Spinal cord (tissue), 10 donors: ENCODE results near the gene CDC42BPB. TPM values are rescaled to one million over a fixed set of nuclear protein-coding genes. Genes with fewer than 3 reads are reported as not detected.
A peak's percentile ranks its signal among the peaks of the same experiment; 100 is the strongest.

Experiments used
- DNase-seq, 6 donors: peaks; one replicate each; pipeline versions ENCODE4 v3.0.0 to v3.0.0-alpha.2; 2013 to 2015; ENCODE audit warnings: low spot score in 6 of 6, low read depth in 4 of 6
- H3K27ac ChIP-seq: one replicate; pipeline ENCODE4 v1.5.1; 2013; ENCODE audit warnings: low read depth, low read length, control low read depth
- H3K27me3 ChIP-seq: one replicate; pipeline ENCODE4 v1.6.1; 2013; ENCODE audit warnings: low read length; ENCODE audit not compliant: control insufficient read depth, insufficient read depth
- H3K36me3 ChIP-seq: one replicate; pipeline ENCODE4 v1.6.1; 2013; ENCODE audit warnings: low read length; ENCODE audit not compliant: control insufficient read depth, insufficient read depth
- H3K4me1 ChIP-seq: one replicate; pipeline ENCODE4 v1.6.1; 2013; ENCODE audit warnings: low read length; ENCODE audit not compliant: control insufficient read depth, insufficient read depth
- H3K4me3 ChIP-seq: one replicate; pipeline ENCODE4 v1.5.1; 2013; ENCODE audit warnings: low read depth, low read length, control low read depth
- H3K9me3 ChIP-seq: one replicate; pipeline ENCODE4 v1.6.1; 2013; ENCODE audit warnings: low read length; ENCODE audit not compliant: control insufficient read depth, insufficient read depth
- WGBS: methylation state at CpG from one replicate; pipeline ENCODE4 v1.1.5; 2013; ENCODE audit warnings: missing lambda C conversion rate; ENCODE audit not compliant: insufficient coverage; 5-methylcytosine and 5-hydroxymethylcytosine counted together
- polyA plus RNA-seq, 2 donors: library from polyadenylated mRNA; unstranded; fragments of 120-200 nt; gene quantifications; one replicate each; pipeline ENCODE4 v1.2.1, GENCODE V29; 2013; ENCODE audit not compliant: insufficient read length in 2 of 2
- total RNA-seq, 2 donors: library from RNA; depleted of rRNA in 1 of 2; stranded (reverse); fragments of 120-200 nt in 1 of 2; fragments of >200 nt in 1 of 2; gene quantifications; one replicate each; pipeline versions ENCODE4 v1.2.3 to v1.2.4, GENCODE V29; 2013 to 2014
- donor health status: healthy.

CDC42BPB gene
- total and polyA plus RNA-seq, 4 donors, result 69.0 to 115 (median 96.3) TPM

DNA sequence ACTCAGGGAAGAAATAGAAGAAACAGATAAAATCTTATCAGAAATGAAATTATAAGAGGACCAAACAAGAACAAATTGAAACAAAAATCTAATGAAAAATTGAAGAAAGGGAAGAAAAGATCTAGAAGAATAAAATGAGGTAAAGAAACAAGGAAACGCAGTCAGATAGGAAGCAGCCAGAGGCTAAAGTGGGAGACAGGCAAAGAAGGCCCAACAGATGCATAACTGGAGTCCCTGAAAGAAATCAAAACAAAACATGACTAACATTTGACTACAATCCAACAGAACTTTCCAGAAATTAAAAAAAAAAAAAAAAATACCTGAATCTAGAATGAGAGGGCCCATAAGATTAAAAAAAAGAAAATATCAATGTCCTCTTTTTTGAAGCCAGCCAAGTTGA, 69.3 kb downstream of the CDC42BPB start:
- H3K36me3 ChIP-seq, result peaks cover 38% of the 10 kb centered on the region
- WGBS, result no CpG with 5 or more reads among the region's 1 CpG

DNA sequence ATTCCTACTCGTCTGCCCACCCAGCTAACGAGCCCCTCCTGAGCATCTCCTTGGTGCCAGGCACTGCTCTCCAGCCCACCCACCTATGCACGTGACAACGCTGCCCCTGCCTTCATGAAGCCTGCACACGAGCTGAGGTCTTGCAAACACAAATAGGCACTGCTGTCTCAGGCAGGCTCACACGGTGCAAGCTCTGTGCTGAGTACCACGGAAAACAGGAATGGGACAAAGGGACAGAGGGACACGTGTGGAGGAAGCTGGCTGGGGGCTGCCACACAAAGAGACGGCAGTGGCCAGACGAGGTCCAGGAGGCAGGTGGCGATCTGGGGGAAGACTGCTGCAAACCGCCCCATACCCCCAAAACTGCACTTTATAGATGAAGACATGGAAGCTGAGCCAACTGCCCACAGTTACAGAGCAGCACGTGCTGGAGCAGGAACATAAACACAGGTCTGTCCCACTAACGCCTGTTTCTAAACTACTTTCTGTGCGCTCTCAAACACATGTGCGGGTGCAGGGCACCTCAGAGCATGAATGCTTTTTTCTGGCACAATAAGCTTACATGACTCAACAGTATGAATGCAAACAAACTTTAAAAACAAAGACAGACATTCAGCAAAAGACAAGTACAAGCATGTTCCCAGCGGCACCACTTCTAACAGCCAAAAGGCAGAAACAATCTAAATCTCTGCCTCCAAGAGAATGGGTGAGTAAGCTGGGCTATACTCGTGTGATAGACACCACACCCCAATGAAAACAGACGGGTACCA, 70.4 kb downstream of the CDC42BPB start:
- Histone ChIP-seq H3K4me3 (no peak overlapping the region), H3K9me3 (no peaks in the 10 kb centered on the region), H3K4me1 (peaks cover 5% of the 10 kb centered on the region), H3K27ac (no peak overlapping the region), H3K36me3 (peaks cover 44% of the 10 kb centered on the region), H3K27me3 (no peaks in the 10 kb centered on the region)
- WGBS, result 72% methylated on average over 15 of the region's 19 CpGs
- DNase-seq, result no peak

More for the DNA sequence above, 69.3 kb downstream of the CDC42BPB start:
- DNase-seq, result no peak
- Histone ChIP-seq H3K27ac (no peak overlapping the region), H3K4me1 (peaks cover 5% of the 10 kb centered on the region), H3K4me3 (no peak overlapping the region), H3K27me3 (no peaks in the 10 kb centered on the region), H3K9me3 (no peaks in the 10 kb centered on the region)

DNA sequence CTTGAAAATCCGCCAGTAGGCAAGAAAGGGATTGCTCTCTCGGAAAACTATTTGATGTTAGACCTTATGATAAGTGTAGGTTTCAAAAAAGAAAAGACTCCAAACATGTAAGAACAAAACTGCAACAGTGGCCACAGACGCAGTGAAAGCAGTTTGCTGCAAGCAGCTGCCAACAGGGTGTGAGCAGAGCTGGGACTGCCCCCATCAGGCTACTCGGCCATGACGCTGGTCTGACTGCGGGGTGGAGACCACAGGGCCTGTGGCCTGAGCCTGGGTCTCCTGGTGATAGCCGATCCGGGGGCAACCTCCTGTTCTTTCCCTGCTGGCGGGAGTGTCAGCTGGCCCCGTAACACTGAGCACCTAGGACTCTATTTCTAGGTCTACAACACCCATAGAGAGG, 71.7 kb downstream of the CDC42BPB start:
- Histone ChIP-seq H3K27ac (no peak overlapping the region), H3K9me3 (no peaks in the 10 kb centered on the region), H3K27me3 (no peaks in the 10 kb centered on the region), H3K4me1 (peaks cover 5% of the 10 kb centered on the region), H3K36me3 (peaks cover 53% of the 10 kb centered on the region), H3K4me3 (no peak overlapping the region)
- DNase-seq, result no peak
- 84% methylated on average over 9 of the region's 10 CpGs for WGBS

DNA sequence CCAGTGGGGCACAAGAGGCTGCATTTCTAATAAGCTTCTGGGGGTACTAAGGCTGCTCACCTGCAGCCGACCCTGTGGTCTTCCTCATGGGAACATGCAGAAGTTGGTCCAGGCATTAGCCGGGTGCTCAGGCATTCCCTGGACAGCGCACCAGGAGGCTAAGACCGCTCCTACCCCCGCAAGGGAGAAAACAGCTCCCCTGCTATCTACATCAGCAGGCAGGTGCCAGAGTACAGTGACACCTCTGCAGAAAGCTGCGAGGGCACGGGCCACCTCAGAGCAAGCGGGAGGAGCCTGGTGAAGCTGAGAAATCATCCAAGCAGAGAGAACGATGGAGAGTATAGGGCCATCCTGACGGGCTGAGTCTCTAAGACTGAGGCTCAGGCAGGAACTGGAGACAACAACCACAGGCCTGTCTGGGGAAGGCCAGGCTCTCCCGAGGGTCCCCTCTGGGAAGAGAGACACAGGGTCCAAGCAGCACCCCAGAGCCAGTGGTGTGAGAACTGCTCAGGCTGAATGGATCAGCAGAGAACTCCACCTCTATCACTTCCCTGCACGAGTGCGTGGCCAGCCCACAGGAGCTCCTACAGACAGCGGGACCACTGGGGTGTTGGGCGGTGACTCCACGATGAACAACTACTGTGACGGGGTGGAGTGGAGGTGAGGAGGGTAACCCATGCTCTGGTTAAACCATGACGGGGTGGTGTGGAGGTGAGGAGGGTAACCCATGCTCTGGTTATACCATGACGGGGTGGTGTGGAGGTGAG, 72.8 kb downstream of the CDC42BPB start:
- H3K4me3 ChIP-seq, result no peak overlapping the region
- peaks cover 62% of the 10 kb centered on the region for H3K36me3 ChIP-seq
- H3K4me1 ChIP-seq, result peaks cover 5% of the 10 kb centered on the region
- no peaks in the 10 kb centered on the region for H3K27me3 ChIP-seq
- DNase-seq, result no peak
- no peak overlapping the region for H3K27ac ChIP-seq
- WGBS, result 93% methylated on average over 18 of the region's 19 CpGs
- H3K9me3 ChIP-seq, result no peaks in the 10 kb centered on the region

DNA sequence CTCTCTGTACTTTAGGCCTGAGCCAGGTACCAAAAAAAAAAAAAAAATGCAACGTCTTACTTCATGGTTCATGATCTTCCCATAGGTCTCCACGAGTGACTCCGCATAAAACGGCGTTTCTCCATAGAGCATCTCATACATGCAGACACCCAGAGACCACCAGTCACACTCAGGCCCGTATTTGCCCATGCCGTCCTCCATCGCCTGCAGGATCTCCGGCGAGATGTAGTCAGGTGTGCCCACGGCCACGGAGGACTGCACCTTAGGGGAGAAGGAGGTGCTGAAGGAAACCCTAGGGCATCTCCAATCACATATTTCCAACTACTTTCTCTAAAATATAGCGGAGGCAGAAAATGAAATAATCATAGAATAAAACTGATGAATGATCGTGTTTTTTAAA, 73.9 kb downstream of the CDC42BPB start:
- H3K4me3 ChIP-seq, result no peak overlapping the region
- H3K27ac ChIP-seq, result no peak overlapping the region
- no peak for DNase-seq
- H3K36me3 ChIP-seq, result peaks cover 69% of the 10 kb centered on the region
- WGBS, result 100% methylated on average over 6 of the region's 14 CpGs
- no peaks in the 10 kb centered on the region for H3K9me3 ChIP-seq
- H3K4me1 ChIP-seq, result peaks cover 5% of the 10 kb centered on the region
- H3K27me3 ChIP-seq, result no peaks in the 10 kb centered on the region

DNA sequence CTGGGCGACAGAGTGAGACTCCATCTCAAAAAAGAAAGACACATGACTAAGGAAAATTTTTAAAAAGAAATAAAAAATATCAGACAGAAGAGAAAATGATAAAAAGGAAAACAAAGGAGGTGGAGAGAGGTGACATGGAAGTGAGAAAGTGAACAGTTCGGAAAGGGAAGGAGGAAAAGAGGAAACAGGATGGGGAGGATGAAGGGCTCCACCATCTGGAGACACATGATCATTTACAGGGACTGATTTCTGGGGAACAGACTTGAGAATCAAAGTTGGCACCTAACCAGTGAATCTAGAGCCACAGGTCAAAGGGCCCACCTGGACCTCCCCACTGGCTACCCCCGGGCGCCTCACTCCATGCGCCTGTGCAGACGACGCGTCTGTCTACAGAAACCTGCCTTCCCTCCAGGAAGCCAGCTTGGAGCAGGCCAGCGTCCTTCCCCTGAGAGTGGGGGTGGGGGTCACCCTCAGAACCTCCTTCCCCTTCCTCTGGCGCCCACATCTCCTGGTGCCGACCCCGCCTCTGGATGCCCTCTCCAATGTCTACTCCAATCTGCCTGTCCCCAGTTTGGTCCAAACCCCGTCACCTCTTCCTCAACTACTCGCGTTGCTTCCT, 74.4 kb downstream of the CDC42BPB start:
- Histone ChIP-seq H3K4me3 (no peak overlapping the region), H3K9me3 (no peaks in the 10 kb centered on the region), H3K27me3 (no peaks in the 10 kb centered on the region), H3K36me3 (peaks cover 73% of the 10 kb centered on the region), H3K4me1 (peaks cover 5% of the 10 kb centered on the region), H3K27ac (no peak overlapping the region)
- DNase-seq, result peak in 1 of 6 donors; percentile 46
- 79% methylated on average over 7 of the region's 15 CpGs for WGBS

DNA sequence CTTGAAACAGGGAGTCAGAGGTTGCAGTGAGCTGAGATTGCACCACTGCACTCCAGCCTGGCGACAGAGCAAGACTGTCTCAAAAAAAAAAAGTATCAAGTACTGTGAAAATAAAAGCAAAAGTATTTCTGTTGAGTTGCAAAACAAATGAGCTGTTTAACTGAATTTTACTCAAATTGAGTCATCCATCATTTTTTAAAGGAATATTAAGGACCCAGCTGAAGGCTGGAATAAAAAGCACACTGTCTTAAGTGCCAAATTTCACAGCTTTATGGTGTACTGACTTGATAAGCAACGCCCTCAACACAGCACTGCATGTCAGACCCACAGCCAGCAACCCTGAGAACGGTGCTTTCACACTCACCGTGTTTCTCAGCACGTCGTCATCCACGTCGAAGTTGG, 76.9 kb downstream of the CDC42BPB start:
- Histone ChIP-seq H3K27ac (no peak overlapping the region), H3K36me3 (peaks cover 81% of the 10 kb centered on the region), H3K4me3 (no peak overlapping the region), H3K27me3 (no peaks in the 10 kb centered on the region), H3K9me3 (no peaks in the 10 kb centered on the region), H3K4me1 (no peaks in the 10 kb centered on the region)
- no peak for DNase-seq
- 98% methylated on average over 7 of the region's 8 CpGs for WGBS

DNA sequence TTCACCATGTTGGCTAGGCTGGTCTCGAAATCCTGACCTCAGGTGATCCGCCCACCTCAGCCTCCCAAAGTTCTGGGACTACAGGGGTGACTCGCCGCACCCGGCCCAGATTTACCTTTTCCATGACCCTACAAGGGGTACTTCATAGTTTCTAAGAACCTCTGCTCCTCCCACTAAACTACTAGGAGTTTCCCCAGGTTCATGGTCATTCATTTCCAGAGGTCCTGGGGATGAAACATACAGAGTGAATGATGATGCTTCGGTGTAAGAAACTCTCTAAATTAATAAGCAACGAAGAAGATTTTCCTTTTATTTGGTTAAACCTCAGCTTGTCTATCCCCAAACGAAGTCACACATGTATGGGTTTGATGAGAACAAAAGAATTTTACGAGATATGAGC, 77.9 kb downstream of the CDC42BPB start:
- no peak overlapping the region for H3K27ac ChIP-seq
- no peak for DNase-seq
- WGBS, result no CpG with 5 or more reads among the region's 9 CpGs
- H3K4me3 ChIP-seq, result no peak overlapping the region
- H3K27me3 ChIP-seq, result no peaks in the 10 kb centered on the region
- H3K4me1 ChIP-seq, result no peaks in the 10 kb centered on the region
- H3K36me3 ChIP-seq, result peaks cover 83% of the 10 kb centered on the region
- H3K9me3 ChIP-seq, result no peaks in the 10 kb centered on the region

DNA sequence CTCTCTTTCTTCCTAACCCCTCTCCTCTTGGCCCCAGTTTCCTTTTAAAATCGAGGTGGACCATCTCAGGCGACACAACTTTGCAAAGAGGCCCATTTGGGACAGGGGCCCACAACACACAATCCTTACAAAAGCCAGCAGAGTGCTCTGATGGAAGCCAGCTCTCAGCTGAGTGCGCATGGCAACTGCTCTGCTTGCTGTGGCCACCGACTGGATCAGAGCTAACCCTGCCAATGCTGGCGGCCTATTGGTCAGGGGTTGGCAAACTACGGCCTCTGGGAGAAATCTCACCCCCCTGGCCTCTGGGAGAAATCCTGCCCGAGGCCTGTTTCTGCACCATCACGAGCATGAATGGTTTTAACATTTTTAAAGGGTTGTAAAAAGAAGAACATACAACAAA, 79.9 kb downstream of the CDC42BPB start:
- no peak for DNase-seq
- H3K9me3 ChIP-seq, result no peaks in the 10 kb centered on the region
- no peaks in the 10 kb centered on the region for H3K27me3 ChIP-seq
- 69% methylated on average over 5 of the region's 8 CpGs for WGBS
- peaks cover 82% of the 10 kb centered on the region for H3K36me3 ChIP-seq
- no peak overlapping the region for H3K4me3 ChIP-seq
- H3K27ac ChIP-seq, result no peak overlapping the region
- no peaks in the 10 kb centered on the region for H3K4me1 ChIP-seq
